Prostate gland (tissue), 2 donors: ENCODE results near the gene ZC3H12A. TPM values are rescaled to one million over a fixed set of nuclear protein-coding genes. Genes with fewer than 3 reads are reported as not detected.

Experiments
- DNase-seq: peaks from one replicate; pipeline ENCODE4 v3.0.0-alpha.2; 2019; ENCODE audit warnings: low spot score
- H3K27ac ChIP-seq, 2 donors: fragments of 200-600 bp; sonication (generic); 2 replicates each; pipeline ENCODE4 v1.5.1; 2017 to 2019
- H3K27me3 ChIP-seq: fragments of 200-600 bp; sonication (generic); replicated peaks from 2 replicates; pipeline ENCODE4 v1.5.1; 2019; ENCODE audit not compliant: insufficient read depth
- H3K36me3 ChIP-seq, 2 donors: fragments of 200-600 bp; sonication (generic); 1 replicate in 1 of 2; 2 replicates in 1 of 2; pipeline versions ENCODE4 v1.5.1 to v1.8.1; 2017 to 2019
- H3K4me1 ChIP-seq: fragments of 200-600 bp; sonication (generic); replicated peaks from 2 replicates; pipeline ENCODE4 v1.5.1; 2019
- H3K4me3 ChIP-seq, 2 donors: fragments of 200-600 bp; sonication (generic); 2 replicates each; pipeline ENCODE4 v1.5.1; 2017 to 2019
- H3K9me3 ChIP-seq: fragments of 200-600 bp; sonication (generic); 2 replicates; pipeline ENCODE4 v1.5.1; 2017
- CTCF ChIP-seq, 4 experiments: fragments of 200-600 bp in 2 of 4; fragments of 450-650 bp in 2 of 4; sonication (generic) in 2 of 4; IDR thresholded peaks; 1 replicate in 3 of 4; 2 replicates in 1 of 4; pipeline ENCODE4 v1.5.1; 2016 to 2019; ENCODE audit warnings: antibody characterized with exemption in 4 of 4, mild to moderate bottlenecking in 2 of 4, moderate library complexity in 2 of 4
- POLR2A ChIP-seq: fragments of 450-650 bp; IDR thresholded peaks from one replicate; pipeline ENCODE4 v1.6.1; 2016; ENCODE audit warnings: antibody characterized with exemption, mild to moderate bottlenecking
- POLR2AphosphoS5 ChIP-seq: sonication (generic); formaldehyde crosslinking; IDR thresholded peaks from one replicate; pipeline ENCODE4 v1.6.1; 2017; ENCODE audit warnings: antibody characterized with exemption
- WGBS: methylation state at CpG from one replicate; pipeline ENCODE4 v1.1.5; 2018; 5-methylcytosine and 5-hydroxymethylcytosine counted together
- intact Hi-C: fragments of 100-400 bp; cut with DNase I; formaldehyde crosslinking; loops from one replicate; pipeline ENCODE4 v1.14.2; 2022
- total RNA-seq, 2 donors: library from RNA; depleted of rRNA; stranded (reverse); fragments of >200 nt; gene quantifications; one replicate each; pipeline ENCODE4 v1.1.0, GENCODE V29; 2016

ZC3H12A gene
- total RNA-seq, 2 donors from 2014 or later = 74.4 to 97.1 TPM

GRCh38 chr1:37468037-37468436 lies 6.3 kb upstream of the ZC3H12A start:
- WGBS = 91% methylated on average over 5 of the region's 5 CpGs

GRCh38 chr1:37469386-37469785 lies 5.0 kb upstream of the ZC3H12A start:
- intact Hi-C loops = no loop called here
- H3K4me1 ChIP-seq = peaks cover 26% of the 10 kb centered on the region

More at GRCh38 chr1:37468037-37468436, 6.3 kb upstream of the ZC3H12A start:
- Histone ChIP-seq H3K4me1 (peaks cover 30% of the 10 kb centered on the region), H3K9me3 (no peaks in the 10 kb centered on the region), H3K36me3 (no peaks in the 10 kb centered on the region), H3K27me3 (no peaks in the 10 kb centered on the region), H3K4me3 (no peak overlapping the region), H3K27ac (no peak overlapping the region)
- DNase-seq = no peak
- TF ChIP-seq CTCF (IDR thresholded peaks at IDR 0.05) (no peak), POLR2A (no peak), POLR2AphosphoS5 (no peak)
- intact Hi-C loops = no loop called here

GRCh38 chr1:37471345-37472231 lies 2.8 kb upstream of the ZC3H12A start:
- H3K27me3 ChIP-seq = no peaks in the 10 kb centered on the region
- intact Hi-C loops = no loop called here
- TF ChIP-seq POLR2A = peak; percentile 69
- TF ChIP-seq CTCF (IDR thresholded peaks at IDR 0.05) = no peak
- TF ChIP-seq POLR2AphosphoS5 = peak; percentile 80
- WGBS = 12% methylated on average over 13 of the region's 13 CpGs
- peak overlapping the region; percentile 5 to 89 for H3K4me3 ChIP-seq
- H3K27ac ChIP-seq = peak overlapping the region; percentile 94 to 97
- DNase-seq = peak; percentile 81
- peaks cover 0 to 7% of the 10 kb centered on the region in 2 donors for H3K36me3 ChIP-seq
- peaks cover 14% of the 10 kb centered on the region for H3K4me1 ChIP-seq
- H3K9me3 ChIP-seq = no peaks in the 10 kb centered on the region

More at GRCh38 chr1:37469386-37469785, 5.0 kb upstream of the ZC3H12A start:
- no peaks in the 10 kb centered on the region for H3K9me3 ChIP-seq
- H3K4me3 ChIP-seq = no peak overlapping the region
- no peaks in the 10 kb centered on the region for H3K36me3 ChIP-seq
- H3K27me3 ChIP-seq = no peaks in the 10 kb centered on the region
- WGBS = 87% methylated on average over 3 of the region's 3 CpGs
- no peak for DNase-seq
- TF ChIP-seq POLR2A (no peak), POLR2AphosphoS5 (no peak), CTCF (IDR thresholded peaks at IDR 0.05) (no peak)
- no peak overlapping the region for H3K27ac ChIP-seq

GRCh38 chr1:37472281-37472680 lies 2.1 kb upstream of the ZC3H12A start:
- Histone ChIP-seq H3K4me3 (peak overlapping the region in 1 of 2 donors; percentile 89), H3K27me3 (no peaks in the 10 kb centered on the region), H3K9me3 (no peaks in the 10 kb centered on the region), H3K4me1 (peaks cover 14% of the 10 kb centered on the region), H3K36me3 (peaks cover 0 to 11% of the 10 kb centered on the region in 2 donors), H3K27ac (peak overlapping the region; percentile 94 to 97)
- intact Hi-C loops = no loop called here
- no peak for DNase-seq
- TF ChIP-seq POLR2A (no peak), CTCF (IDR thresholded peaks at IDR 0.05) (no peak), POLR2AphosphoS5 (no peak)
- WGBS = 79% methylated on average over 7 of the region's 7 CpGs
